Testis (tissue), 2 donors: ENCODE measurements around the gene KLK10.

Source experiments
- CTCF ChIP-seq, 3 experiments: fragments of 450-650 bp in 2 of 3; fragments of 200-600 bp in 1 of 3; sonication (generic) in 1 of 3; IDR thresholded peaks; one replicate each; pipeline ENCODE4 v1.5.1; 2016 to 2019; ENCODE audit warnings: antibody characterized with exemption in 3 of 3, mild to moderate bottlenecking in 2 of 3, moderate library complexity in 1 of 3
- POLR2A ChIP-seq: fragments of 450-650 bp; IDR thresholded peaks from one replicate; pipeline ENCODE4 v1.6.1; 2017; ENCODE audit warnings: antibody characterized with exemption, mild to moderate bottlenecking, moderate library complexity

- TF ChIP-seq CTCF (IDR thresholded peaks at IDR 0.05) (no peak), POLR2A (no peak)
Observed at GRCh38 chr19:51026554-51026831, 7.0 kb upstream of the KLK10 start, which contains the start of gene KLK11.
